Measurements from ENCODE around the gene SMIM35.

SMIM35 gene

DNA sequence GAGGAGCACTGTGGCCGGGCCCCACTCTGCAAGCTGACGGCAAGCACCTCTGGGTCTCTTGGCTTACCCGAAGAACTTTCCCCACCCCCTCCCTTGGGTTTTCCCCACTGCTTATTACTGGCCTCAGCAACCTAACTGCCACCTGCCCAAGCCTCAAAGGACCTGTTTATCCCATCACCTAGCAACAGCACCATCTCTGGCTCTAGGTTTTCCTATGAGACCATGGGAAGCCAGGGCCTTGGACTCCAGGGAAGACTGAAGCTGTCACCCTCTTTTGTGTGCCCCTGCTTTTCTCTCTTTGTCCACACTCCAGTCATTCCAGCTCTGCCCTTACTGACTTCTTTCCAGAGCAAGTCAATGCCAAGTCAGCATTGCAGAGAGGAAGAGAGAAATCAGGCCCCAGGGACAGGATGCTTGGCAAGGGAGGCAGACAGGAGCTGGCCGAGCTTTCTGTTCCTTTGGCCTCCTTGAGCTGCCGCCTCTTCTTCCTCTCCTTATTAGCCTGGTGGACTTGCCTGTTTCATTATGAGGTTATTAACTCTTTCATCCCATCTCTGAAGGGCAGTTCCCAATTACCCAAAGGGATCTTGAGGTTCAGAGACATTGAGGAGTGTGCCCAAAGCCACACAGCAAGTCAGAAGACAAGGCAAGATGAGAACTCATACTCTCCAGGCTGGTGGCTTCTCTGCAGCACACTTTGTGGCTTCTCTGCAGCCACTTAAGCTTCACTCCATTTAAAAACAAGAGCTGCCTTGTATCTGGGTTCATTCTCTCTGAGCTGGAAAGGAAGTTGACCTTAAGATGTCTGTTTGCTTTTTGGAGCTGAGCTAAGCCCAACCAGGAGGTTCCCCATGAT is at the start of gene SMIM35:
Gene SMIM35, minus strand, starts transcription at position 51 of the 856 bp plus-strand sequence. CDS start 206 bp downstream, outside the sequence.
- DNase-seq: no peak

- DNase-seq: no peak
Observed at GRCh38 chr11:118136341-118136740, 49.6 kb upstream of the SMIM35 start.

- DNase-seq: no peak
Observed at GRCh38 chr11:118135796-118136165, 49.0 kb upstream of the SMIM35 start.

DNA sequence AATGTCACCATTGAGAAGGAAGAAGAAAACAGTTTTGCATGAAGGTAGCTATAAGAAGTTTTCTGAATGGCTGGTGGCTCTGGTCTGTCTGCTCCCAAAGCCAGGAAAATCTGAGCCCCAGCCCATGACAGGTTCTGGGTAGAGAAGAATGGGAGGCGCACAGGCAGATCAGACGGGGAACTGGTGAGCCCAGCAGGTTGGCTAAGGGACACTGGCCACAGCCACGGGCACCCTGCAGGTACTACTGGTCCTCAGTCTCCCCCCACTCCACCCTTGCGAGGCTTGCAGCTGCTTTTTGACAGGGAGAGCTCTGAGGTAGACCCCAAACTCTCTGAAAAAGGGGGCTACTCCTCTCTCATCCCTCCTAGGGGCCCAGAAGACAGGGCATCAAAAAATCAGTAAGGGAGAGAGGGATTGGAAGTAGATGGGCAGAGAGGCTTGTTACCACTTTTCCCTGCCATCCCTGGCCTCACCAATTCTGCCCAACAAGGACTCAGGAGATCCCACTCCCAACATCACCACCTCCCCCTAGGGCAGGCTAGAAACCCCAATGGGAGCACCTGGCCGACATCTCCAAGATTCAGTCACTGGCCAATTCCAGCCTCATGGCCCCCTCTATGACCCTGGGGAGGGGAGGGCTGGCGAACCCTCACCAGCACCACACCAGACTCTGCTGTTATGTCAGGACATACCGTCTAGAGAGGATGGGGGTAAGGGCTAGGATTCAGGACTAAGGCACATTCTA is 48.5 kb upstream of the SMIM35 start:
- DNase-seq: no peak

GRCh38 chr11:118133816-118134215 is 47.1 kb upstream of the SMIM35 start:
- DNase-seq: no peak

DNA sequence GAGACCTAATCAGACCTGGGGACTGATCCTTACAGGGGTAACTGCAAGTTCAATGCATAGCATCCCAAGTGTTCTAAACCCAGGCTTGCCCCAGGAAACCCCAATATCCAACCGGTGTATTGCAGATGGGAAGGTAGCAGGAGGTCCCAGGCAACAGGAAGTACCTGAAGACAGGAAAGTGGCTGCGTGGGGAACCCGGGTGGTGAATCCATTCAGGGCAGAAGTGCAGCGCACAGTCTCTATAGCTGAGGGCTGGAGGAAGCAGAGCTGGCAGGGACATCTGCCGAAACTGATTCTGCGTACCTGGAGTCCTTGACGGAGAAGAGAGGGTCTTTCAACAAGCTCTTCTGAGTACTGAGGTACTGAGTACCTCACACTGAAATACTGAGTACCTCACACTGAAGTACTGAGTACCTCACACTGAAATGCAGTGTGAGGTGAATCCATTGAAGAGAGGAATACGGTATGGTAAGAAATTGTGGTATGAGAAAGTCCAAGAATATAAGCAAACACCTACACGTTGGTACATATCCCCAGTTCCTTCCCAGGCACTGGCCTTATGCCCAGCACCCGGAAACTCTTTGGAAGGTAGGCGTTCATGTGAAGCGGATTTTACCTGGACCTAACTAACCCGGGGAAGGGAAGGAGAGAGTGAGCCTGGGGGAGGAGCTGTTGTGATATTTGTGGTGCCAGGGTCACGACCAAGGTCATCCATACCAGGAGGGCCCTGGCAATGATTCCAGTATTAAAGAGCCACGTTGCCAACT is 45.8 kb upstream of the SMIM35 start:
- DNase-seq: no peak

GRCh38 chr11:118129471-118130172 is 42.9 kb upstream of the SMIM35 start:
- DNase-seq: no peak

- no peak for DNase-seq
Observed at GRCh38 chr11:118128721-118129470, 42.1 kb upstream of the SMIM35 start.

- no peak for DNase-seq
Observed at GRCh38 chr11:118128310-118128709, 41.5 kb upstream of the SMIM35 start.

DNA sequence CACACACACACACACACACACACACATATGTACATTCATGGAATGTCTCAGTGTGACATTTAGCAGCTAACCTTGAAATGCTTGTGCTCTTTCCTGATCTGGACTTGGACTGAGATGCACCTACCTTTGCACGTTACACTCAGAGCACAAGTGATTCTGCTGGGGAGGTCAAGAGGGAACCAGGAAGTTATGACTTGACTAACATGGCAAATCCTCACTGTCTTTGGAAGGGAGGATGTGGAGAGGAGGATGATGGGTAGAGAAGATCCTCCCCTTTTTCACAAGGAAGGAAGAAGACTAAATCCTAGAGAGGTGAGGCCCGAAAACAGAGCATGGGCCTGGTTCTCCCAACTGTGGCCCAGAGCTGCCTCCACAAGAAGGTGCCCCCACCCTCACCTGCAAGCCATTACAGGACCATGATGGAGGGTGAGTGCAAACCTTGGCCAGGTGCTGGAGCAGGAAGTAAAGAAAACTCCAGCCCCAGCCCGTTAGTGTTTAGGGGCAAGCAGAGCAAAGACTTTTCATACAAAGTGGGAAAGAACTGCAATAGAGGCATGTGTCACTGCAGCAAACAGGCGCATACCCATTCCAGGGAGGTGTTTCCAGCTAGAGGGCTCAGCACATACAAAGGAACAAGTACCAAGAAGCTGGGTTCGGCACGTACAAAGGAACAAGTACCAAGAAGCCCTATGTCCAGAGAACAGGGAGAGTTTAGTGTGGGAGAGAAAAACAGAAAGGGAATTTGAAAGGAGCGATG is 39.5 kb upstream of the SMIM35 start:
- DNase-seq: no peak

DNA sequence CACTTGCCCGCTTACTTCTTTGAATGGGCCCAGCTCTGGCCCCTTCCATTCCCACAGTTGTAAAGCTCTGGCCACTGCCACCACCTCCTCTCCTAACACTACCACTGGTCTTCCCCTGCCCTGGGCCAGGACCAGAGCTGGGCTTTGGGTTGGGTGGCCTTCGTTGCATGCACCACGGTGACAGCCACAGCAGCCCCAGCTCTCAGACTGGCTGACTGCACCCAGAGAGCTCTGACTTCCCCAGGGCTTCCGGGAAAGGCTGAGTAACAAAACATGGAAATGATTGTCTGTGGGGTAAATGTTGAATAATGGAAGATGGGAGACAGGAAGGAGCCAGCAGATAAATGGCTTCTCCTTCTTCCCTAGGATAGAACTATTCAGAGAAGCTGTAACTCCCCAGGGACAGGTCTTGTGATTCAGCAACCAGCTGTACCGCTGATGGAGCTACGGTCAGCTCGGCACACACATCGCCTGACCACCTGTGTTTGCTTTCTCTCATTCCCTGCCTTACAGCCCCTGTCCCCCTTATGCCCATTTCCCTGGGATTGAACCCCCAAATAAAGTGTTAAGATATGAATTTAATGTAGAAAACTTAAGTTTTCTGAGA is 38.3 kb upstream of the SMIM35 start:
- no peak for DNase-seq

- no peak for DNase-seq
Observed at GRCh38 chr11:118120793-118121192, 34.0 kb upstream of the SMIM35 start.

DNA sequence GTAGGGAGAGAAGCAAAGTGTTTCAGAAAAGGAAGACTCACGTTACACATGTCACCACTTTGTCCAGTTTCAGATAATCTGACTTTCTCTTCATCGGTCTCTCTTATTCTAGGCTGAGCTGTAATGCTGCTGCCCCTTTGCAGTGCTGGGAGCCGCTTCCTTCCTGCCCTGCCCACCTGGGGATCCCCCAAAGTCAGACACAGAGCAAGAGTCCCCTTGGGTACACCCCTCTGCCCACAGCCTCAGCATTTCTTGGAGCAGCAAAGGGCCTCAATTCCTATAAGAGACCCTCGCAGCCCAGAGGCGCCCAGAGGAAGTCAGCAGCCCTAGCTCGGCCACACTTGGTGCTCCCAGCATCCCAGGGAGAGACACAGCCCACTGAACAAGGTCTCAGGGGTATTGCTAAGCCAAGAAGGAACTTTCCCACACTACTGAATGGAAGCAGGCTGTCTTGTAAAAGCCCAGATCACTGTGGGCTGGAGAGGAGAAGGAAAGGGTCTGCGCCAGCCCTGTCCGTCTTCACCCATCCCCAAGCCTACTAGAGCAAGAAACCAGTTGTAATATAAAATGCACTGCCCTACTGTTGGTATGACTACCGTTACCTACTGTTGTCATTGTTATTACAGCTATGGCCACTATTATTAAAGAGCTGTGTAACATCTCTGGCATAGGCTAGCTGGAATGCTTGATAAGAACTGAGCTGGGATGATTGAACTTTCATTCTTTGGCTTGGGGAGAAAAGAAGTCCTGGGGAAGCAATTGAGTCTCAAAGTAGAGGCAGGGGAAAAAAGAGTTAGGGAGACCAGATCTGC is 31.2 kb upstream of the SMIM35 start:
- DNase-seq: no peak

DNA sequence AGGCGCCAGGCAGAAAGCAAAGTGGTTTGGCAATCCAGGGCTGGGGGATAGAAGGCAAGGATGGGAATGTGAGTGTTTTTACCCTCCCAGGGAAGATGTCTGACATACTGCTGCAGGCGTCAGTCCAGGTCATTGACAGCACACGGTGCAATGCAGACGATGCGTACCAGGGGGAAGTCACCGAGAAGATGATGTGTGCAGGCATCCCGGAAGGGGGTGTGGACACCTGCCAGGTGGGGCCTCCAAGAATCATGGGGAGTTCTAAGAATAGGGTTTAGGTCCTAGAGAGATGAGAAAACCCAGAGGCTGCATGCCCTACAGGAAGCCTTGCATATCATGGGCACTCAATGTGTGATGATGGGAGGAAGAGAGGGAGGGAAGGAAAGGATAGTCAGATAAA is 28.3 kb upstream of the SMIM35 start:
- no peak for DNase-seq

- DNase-seq: no peak
Observed at GRCh38 chr11:118114266-118114665, 27.5 kb upstream of the SMIM35 start.

DNA sequence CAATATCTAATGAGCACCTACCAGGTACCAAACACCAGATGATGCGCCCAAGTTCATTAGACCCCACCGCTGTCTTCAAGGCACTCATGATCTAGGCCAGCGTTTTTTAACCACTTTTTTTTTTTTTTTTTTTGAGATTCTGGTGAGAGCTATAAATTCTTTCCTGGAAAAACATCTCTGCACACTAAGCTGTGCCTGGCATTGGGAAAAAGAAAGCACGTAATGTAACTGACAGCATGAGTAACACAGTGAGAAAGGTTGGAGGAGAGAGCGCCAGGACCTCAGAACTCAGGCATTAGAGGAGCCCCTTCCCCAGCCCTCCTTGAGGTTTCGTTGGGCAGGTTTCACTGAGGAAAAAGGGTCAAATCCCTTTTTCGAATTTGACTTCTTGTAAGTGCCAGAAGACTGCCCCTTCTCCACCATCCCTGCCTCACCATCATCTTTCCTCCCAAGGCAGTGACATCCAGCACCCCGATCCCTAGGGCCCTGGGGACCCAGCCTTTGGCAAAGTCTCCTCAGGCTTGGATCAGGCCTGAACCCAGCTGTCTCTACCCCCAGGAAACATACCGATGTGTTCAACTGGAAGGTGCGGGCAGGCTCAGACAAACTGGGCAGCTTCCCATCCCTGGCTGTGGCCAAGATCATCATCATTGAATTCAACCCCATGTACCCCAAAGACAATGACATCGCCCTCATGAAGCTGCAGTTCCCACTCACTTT is 26.1 kb upstream of the SMIM35 start:
- no peak for DNase-seq

DNA sequence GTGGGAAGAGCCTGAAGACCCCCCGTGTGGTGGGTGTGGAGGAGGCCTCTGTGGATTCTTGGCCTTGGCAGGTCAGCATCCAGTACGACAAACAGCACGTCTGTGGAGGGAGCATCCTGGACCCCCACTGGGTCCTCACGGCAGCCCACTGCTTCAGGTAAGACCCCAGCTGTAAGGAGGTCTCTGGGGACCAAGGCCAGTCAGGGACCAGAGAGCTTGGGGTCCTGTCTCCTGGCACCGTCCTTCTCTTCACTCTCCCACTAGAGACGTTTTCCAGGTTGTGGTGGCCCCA is 24.9 kb upstream of the SMIM35 start:
- DNase-seq: no peak

DNA sequence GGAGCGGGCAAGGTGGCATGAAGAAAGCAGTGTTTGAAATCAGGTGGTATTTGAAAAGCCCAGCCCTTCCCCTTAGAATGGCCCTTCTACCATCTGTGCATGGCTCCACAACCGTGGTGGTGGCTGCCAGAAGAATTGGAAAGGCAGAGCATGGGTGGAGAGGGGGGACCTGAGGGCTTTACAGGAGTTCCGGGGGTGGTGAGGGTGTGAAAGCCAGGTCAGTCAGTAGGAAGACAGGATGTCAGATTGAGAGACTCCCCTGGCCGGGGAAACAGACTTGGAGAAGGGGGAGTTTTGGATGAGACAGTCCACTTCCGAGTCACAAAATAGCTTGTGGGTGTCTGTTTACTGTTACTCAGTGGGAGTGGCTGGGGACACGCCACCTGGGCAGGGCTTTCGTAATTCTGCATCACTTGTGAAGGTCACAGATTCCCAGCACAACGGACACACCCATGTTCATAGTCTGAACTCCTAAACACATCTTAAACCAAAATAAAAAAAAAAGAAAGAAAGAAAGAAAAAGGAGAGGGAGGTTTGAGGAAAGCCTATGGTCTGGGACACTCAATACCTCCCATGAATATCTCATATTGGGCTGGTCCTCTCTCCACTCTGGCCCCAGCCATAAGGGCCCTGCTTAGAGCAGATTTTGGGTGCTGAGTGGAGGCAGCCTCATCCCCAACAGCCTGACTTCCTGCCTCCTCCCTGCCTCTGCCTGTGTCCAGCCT is 24.4 kb upstream of the SMIM35 start:
- DNase-seq: no peak

DNA sequence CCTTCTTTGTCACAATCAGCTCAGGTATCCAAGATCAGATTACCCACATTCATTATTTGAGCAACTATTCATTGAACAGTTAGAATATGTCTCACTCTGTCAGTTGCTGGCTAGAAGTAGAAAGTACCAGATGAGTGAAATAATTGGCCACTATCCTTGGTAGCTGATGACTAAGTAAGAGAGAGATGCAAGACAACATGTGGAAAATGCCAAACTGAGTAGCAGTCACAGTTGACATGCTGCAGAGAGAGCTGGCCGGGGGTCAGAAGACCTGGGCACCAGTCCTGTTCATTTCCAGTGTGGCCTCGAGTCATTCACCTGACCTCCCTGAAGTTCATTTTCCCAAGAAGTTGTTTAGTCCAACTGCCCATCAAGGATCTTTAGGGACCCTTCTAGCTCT is 22.5 kb upstream of the SMIM35 start:
- DNase-seq: no peak

Data from GDM1 (cell line).